IPS-18a (cell line): ENCODE results near the gene RGS5.
"Not testable (repeated sequence)": the region's sequence is repeated elsewhere in the genome, so short reads cannot be mapped to it uniquely, and the experiment has no call there.

ENCODE experiments used
- H3K27ac ChIP-seq: one replicate; pipeline ENCODE4 v1.5.1; 2013; ENCODE audit warnings: low read length
- H3K27me3 ChIP-seq: one replicate; pipeline ENCODE4 v1.6.1; 2013; ENCODE audit warnings: mild to moderate bottlenecking, low read length; ENCODE audit not compliant: control insufficient read depth, insufficient read depth
- H3K36me3 ChIP-seq: one replicate; pipeline ENCODE4 v1.6.1; 2013; ENCODE audit warnings: low read depth, low read length; ENCODE audit not compliant: control insufficient read depth
- H3K4me1 ChIP-seq: one replicate; pipeline ENCODE4 v1.6.1; 2013; ENCODE audit warnings: low read depth, low read length; ENCODE audit not compliant: control insufficient read depth
- H3K4me3 ChIP-seq: one replicate; pipeline ENCODE4 v1.5.1; 2013; ENCODE audit warnings: low read length
- H3K9ac ChIP-seq: one replicate; pipeline ENCODE4 v1.6.1; 2013; ENCODE audit warnings: mild to moderate bottlenecking, low read length, moderate library complexity
- H3K9me3 ChIP-seq: one replicate; pipeline ENCODE4 v1.6.1; 2013; ENCODE audit warnings: low read depth, low read length; ENCODE audit not compliant: control insufficient read depth

RGS5 gene, protein sequence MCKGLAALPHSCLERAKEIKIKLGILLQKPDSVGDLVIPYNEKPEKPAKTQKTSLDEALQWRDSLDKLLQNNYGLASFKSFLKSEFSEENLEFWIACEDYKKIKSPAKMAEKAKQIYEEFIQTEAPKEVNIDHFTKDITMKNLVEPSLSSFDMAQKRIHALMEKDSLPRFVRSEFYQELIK

DNA sequence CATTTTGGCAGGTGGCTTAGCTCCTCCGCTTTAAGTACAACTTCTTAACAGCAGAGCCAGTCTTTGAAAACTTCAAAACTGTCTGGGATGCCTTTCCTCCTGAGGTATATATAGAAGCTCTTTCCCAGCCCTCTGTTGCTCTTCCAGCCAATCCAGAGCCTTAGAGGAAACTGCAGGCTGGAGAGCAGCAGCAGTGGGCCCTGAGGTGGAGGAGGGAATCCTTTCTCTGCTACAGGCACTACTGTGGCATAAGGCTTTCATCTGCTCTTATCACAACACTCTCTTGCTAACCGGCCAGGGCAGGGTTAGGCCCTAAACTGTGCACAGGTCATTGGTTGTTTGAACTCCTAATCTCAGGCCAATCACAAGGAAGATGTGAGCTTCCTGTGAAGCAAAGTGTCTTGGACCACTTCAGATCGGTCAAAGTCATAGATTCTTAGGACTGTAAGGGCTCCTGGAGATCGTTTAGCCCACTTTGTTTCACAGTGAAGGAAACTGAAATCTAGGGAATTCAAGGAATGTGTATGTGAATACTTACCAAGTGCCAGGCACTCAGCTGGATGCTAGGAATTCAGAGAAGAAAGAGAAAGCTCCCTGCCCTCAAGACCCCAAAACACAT lies at the start of gene RGS5:
RGS5 (minus strand) TSS at position 84 of the 619 bp plus-strand sequence; CDS start at position 3, 81 bp downstream.
- no peak within 1 kb of the TSS for H3K9ac ChIP-seq

DNA sequence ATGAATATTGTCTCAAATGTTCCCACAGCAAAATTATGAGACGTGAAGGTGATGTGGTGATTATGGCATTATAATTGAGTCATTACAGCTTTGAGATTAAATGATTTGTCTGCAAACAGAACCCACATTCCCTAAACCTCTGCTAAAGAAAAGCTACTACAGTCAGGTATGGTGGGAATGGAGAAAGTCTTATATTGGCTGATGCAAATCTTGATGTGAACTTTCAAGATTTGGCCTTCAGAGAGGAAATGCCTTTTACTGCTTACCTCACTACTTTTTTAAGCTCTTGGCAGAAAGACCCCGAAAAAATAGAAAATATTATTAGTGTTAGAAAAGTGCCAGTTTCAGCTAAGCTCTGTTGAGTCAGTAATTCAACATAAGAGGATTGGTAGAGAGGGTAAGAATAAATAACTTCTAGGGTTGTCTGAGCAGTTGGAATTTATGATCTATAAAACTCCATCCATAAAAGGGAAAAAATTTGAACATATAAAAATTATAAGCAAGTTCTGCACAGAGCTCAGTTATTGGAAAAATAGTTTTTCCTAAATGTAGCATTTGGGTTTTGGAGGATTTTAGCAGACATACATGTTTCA lies 47.8 kb upstream of the RGS5 start:
- Histone ChIP-seq H3K4me1 (no peaks in the 10 kb centered on the region), H3K27me3 (no peaks in the 10 kb centered on the region), H3K36me3 (no peaks in the 10 kb centered on the region), H3K27ac (no peak overlapping the region), H3K9me3 (no peaks in the 10 kb centered on the region), H3K4me3 (no peak overlapping the region), H3K9ac (no peak overlapping the region)

More for the DNA sequence above, at the start of gene RGS5:
- H3K4me3 ChIP-seq, result peak within 1 kb of the TSS; percentile 40
- H3K27me3 ChIP-seq, result no peaks in the 10 kb centered on the region
- peaks cover 26% of the 10 kb centered on the region for H3K4me1 ChIP-seq
- H3K27ac ChIP-seq, result peak within 1 kb of the TSS; percentile 37
- no peaks in the 10 kb centered on the region for H3K36me3 ChIP-seq
- H3K9me3 ChIP-seq, result no peaks in the 10 kb centered on the region

DNA sequence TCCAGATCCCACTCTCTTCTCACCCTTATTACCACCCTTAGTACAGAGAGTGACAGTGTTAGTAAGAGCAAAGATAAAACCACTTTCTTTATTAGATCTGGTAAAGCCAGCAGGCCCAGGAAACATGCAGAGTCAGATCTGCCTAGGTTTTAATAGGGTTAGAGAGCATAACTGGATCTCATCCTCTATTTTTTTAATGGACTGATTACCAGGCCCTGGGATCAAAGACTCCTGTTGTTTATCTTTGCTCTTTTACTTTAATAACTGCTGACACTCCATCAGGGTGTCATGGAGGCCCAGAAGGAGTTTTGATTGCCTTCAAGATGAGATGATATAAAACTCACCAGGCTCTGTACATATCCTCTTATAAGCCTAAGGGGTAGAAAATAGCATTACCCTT lies 45.3 kb upstream of the RGS5 start:
- Histone ChIP-seq H3K4me1 (no peaks in the 10 kb centered on the region), H3K27ac (no peak overlapping the region), H3K4me3 (no peak overlapping the region), H3K9ac (no peak overlapping the region), H3K27me3 (no peaks in the 10 kb centered on the region), H3K9me3 (no peaks in the 10 kb centered on the region), H3K36me3 (no peaks in the 10 kb centered on the region)

DNA sequence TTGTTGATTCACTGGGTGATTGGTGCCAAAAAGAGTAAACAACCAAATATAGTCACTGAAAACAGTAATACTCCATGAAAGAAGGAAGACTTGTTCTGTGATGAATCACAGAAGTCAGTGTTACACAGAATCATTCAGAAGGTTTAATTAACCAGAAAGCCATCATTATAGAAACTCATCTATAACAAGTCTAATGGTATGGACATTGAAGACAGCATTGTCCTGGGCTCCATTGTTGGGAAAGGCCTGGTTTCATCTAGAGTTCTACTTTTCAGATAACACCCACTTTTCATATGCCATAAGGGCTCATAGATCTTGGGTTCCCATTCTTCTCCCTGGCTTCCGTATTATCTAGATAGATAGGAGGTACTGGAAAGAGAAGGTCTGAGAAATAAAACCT lies 41.9 kb upstream of the RGS5 start:
- not testable (repeated sequence) for H3K9me3 ChIP-seq, H3K27me3 ChIP-seq, H3K36me3 ChIP-seq, H3K4me3 ChIP-seq, H3K4me1 ChIP-seq, H3K9ac ChIP-seq, H3K27ac ChIP-seq

DNA sequence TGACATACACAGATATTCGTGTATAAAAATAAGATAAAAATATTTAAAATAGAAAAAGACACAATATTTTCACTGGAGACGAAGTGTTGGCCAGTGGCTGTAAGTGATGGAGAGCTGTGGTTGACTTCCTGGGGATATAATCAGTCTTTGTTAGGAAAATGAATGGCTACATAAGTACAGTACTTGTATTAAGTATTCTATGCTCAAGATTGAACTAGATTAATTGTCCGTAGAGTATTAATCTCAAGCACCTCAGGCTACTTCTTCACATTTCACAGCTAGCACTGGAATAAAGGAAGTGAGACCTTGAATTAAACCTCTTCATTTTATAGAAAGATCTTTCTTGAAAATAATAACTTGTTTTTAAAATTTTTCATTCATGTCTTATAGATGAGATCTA lies 39.0 kb upstream of the RGS5 start:
- H3K36me3 ChIP-seq, result no peaks in the 10 kb centered on the region
- H3K27ac ChIP-seq, result no peak overlapping the region
- no peak overlapping the region for H3K4me3 ChIP-seq
- no peak overlapping the region for H3K9ac ChIP-seq
- no peaks in the 10 kb centered on the region for H3K4me1 ChIP-seq
- H3K27me3 ChIP-seq, result no peaks in the 10 kb centered on the region
- H3K9me3 ChIP-seq, result no peaks in the 10 kb centered on the region

DNA sequence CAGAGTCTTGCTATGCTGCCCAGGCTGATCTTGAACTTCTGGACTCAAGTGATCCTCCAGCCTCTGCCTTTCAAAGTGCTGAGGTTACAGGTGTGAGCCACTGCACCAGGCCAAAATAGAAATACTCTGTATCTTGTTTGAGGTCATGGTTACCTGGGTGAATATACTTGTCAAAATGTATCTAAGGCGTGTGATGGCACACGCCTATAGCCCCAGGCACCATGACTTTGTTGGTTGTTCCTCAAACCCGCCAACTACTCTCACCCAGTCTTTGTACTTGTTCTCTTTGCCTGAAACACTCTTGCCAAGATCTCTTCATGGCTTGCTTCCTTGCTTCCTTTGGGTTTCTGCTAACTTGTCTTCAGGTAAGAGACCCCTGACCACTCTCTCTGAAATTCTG lies 38.0 kb upstream of the RGS5 start:
- Histone ChIP-seq H3K27ac (no peak overlapping the region), H3K9me3 (no peaks in the 10 kb centered on the region), H3K9ac (no peak overlapping the region), H3K4me3 (no peak overlapping the region), H3K36me3 (no peaks in the 10 kb centered on the region), H3K4me1 (no peaks in the 10 kb centered on the region), H3K27me3 (no peaks in the 10 kb centered on the region)

DNA sequence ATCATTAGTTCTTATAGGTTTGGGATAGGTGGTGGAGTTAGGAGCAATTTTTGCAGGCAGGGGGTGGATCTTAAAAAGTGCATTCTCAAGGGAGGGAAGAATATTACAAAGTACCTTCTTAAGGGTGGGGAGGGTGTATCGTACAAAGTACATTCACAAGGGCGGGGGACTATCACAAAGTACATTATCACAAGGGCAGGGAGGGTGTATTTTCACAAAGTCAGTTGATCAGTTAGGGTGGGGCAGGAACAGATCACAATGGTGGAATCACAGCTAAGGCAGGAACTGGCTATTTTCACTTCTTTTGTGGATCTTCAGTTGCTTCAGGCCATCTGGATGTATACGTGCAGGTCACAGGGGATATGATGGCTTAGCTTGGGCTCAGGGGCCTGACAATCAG lies 30.9 kb upstream of the RGS5 start:
- not testable (repeated sequence) for H3K4me1 ChIP-seq, H3K9ac ChIP-seq, H3K9me3 ChIP-seq, H3K27me3 ChIP-seq, H3K4me3 ChIP-seq, H3K36me3 ChIP-seq, H3K27ac ChIP-seq

DNA sequence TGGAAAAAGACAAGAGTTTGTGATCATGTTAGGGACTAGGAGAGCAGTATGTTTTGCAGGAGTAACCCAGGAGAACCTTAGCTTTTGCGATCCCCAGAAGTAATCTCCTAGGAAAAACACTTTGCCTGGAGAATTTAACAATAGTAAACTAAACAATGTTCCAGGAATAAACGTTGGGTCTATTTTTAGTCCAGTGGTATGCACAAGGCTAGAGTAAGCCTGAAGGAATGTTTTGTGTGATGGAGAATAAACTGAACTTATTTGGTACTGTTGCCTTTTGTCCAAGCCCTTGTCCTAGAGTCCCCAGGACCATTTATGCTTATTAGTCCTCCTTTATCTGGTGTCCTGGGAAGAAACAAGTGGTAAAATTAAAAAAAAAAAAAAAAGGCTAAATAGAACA lies 28.7 kb upstream of the RGS5 start:
- Histone ChIP-seq H3K27ac (no peak overlapping the region), H3K4me1 (peaks cover 6% of the 10 kb centered on the region)

DNA sequence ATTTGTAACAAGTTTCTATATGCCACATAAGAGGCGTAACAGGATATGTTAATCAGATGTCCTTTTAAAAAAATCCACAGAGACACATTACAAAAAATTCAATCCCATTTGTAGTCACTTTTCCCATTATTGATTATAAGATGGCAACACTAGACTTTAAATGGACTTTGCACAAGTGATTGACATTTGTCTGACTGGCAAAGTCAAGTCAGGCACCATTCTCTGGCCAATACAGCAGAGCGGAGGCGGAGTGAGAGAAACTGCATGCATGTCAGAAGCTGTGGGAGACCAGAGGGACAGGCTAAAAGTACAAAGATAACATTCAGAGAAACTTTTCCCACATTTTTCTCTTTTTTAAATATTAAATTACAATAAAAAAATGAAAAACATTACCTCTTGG lies 28.1 kb upstream of the RGS5 start:
- Histone ChIP-seq H3K9ac (no peak overlapping the region), H3K36me3 (no peaks in the 10 kb centered on the region), H3K27ac (no peak overlapping the region), H3K9me3 (no peaks in the 10 kb centered on the region), H3K27me3 (no peaks in the 10 kb centered on the region), H3K4me3 (no peak overlapping the region), H3K4me1 (peaks cover 6% of the 10 kb centered on the region)

More for the DNA sequence above, 28.7 kb upstream of the RGS5 start:
- Histone ChIP-seq H3K4me3 (no peak overlapping the region), H3K9ac (no peak overlapping the region), H3K36me3 (no peaks in the 10 kb centered on the region), H3K9me3 (no peaks in the 10 kb centered on the region), H3K27me3 (no peaks in the 10 kb centered on the region)

DNA sequence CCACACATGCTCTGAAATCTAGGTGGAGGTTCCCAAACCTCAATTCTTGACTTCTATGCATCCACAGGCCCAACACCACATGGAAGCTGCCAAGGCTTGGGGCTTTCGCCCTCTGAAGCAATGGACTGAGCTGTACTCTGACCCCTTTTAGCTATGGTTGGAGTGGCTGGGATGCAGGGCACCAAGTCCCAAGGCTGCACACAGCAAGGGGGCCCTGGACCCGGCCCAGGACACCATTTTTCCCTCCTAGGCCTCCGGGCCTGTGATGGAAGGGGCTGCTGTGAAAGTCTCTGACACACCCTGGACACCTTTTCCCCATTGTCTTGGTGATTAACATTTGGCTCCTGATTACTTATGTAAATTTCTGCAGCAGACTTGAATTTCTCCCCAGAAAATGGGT lies 25.6 kb upstream of the RGS5 start:
- not testable (repeated sequence) for H3K27me3 ChIP-seq, H3K27ac ChIP-seq, H3K4me3 ChIP-seq, H3K9me3 ChIP-seq, H3K36me3 ChIP-seq, H3K4me1 ChIP-seq, H3K9ac ChIP-seq

DNA sequence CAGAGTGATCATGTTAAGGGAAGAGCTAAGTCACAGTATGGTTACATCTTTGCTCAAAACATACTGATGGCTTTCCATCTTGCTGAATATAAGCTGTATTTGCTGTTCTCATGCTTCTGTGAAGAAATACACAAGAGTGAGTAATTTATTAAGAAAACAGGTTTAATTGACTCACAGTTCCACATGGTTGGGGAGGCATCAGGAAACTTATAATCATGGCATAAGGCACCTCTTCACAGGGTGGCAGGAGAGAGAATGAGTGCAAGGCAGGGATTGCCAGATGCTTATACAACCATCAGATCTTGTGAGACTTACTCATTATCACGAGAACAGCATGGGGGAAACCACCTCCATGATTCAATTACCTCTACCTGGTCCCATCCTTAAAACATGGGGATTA lies 24.4 kb upstream of the RGS5 start:
- Histone ChIP-seq H3K36me3 (no peaks in the 10 kb centered on the region), H3K27me3 (no peaks in the 10 kb centered on the region), H3K9ac (no peak overlapping the region), H3K4me1 (peaks cover 5% of the 10 kb centered on the region), H3K27ac (no peak overlapping the region), H3K4me3 (no peak overlapping the region), H3K9me3 (no peaks in the 10 kb centered on the region)

DNA sequence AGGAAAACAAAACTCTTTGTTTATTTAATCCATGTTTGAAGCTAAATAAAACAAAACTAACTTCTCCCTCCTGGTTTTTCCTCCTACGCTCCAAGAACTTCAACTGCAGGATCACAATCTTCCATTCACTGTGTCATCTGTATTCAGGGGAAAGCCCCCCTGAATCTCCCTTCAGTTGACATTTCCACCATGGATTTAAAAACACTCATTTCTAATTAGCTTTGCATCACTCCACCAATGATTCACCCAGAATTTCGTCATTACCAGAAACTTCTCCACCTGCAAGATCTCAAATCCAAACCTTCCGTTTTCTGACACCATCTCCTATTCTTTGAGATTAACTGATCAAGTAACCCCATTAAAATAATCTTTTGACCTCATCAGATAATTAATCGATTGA lies 10.9 kb upstream of the RGS5 start:
- H3K4me1 ChIP-seq, result no peaks in the 10 kb centered on the region
- H3K9ac ChIP-seq, result no peak overlapping the region
- H3K27me3 ChIP-seq, result no peaks in the 10 kb centered on the region
- no peaks in the 10 kb centered on the region for H3K36me3 ChIP-seq
- H3K27ac ChIP-seq, result no peak overlapping the region
- H3K9me3 ChIP-seq, result no peaks in the 10 kb centered on the region
- no peak overlapping the region for H3K4me3 ChIP-seq
